Forelimb muscle (tissue), 1 donor: Measurements from ENCODE around the gene MMP20. TPM values are rescaled to one million over a fixed set of nuclear protein-coding genes. Genes with fewer than 3 reads are reported as not detected.
"Not testable (repeated sequence)": the region's sequence is repeated elsewhere in the genome, so short reads cannot be mapped to it uniquely, and the experiment has no call there.

ENCODE experiments used
- DNase-seq: peaks from one replicate; pipeline ENCODE4 v3.0.0-alpha.2; 2013; ENCODE audit warnings: low read depth
- polyA plus RNA-seq: library from polyadenylated mRNA; unstranded; fragments of 120-200 nt; gene quantifications from one replicate; pipeline ENCODE4 v1.2.1, GENCODE V29; 2013; ENCODE audit not compliant: insufficient read length

MMP20 gene
- polyA plus RNA-seq, result not detected

- no peak for DNase-seq
Measured at GRCh38 chr11:102625177-102625576, at the start of gene MMP20. Gene MMP20 (minus strand): TSS chr11:102625332. CDS start chr11:102625319, 13 bp downstream.

- DNase-seq, result no peak
Measured at GRCh38 chr11:102669664-102670063, 44.5 kb upstream of the MMP20 start.

- DNase-seq, result no peak
Measured at GRCh38 chr11:102666331-102666957, 41.3 kb upstream of the MMP20 start.

- DNase-seq, result no peak
Measured at GRCh38 chr11:102664001-102664752, 39.0 kb upstream of the MMP20 start.

GRCh38 chr11:102662607-102663006 is 37.5 kb upstream of the MMP20 start:
- DNase-seq, result no peak

GRCh38 chr11:102661040-102661439 is 35.9 kb upstream of the MMP20 start:
- no peak for DNase-seq

GRCh38 chr11:102656528-102656927 is 31.4 kb upstream of the MMP20 start:
- DNase-seq, result no peak

GRCh38 chr11:102655547-102655946 is 30.4 kb upstream of the MMP20 start:
- no peak for DNase-seq

GRCh38 chr11:102654761-102655160 is 29.6 kb upstream of the MMP20 start:
- no peak for DNase-seq

GRCh38 chr11:102653744-102654291 is 28.7 kb upstream of the MMP20 start:
- DNase-seq, result no peak

- no peak for DNase-seq
Measured at GRCh38 chr11:102647430-102647829, 22.3 kb upstream of the MMP20 start.

- DNase-seq, result no peak
Measured at GRCh38 chr11:102643941-102644340, 18.8 kb upstream of the MMP20 start.

- no peak for DNase-seq
Measured at GRCh38 chr11:102640946-102641345, 15.8 kb upstream of the MMP20 start.

GRCh38 chr11:102639656-102640055 is 14.5 kb upstream of the MMP20 start:
- no peak for DNase-seq

- no peak for DNase-seq
Measured at GRCh38 chr11:102637731-102638130, 12.6 kb upstream of the MMP20 start.

GRCh38 chr11:102633385-102634026 is 8.4 kb upstream of the MMP20 start:
- DNase-seq, result no peak

- DNase-seq, result no peak
Measured at GRCh38 chr11:102632026-102632425, 6.9 kb upstream of the MMP20 start.

- no peak for DNase-seq
Measured at GRCh38 chr11:102630598-102631448, 5.7 kb upstream of the MMP20 start.

GRCh38 chr11:102629908-102630307 is 4.8 kb upstream of the MMP20 start:
- DNase-seq, result not testable (repeated sequence)

- no peak for DNase-seq
Measured at GRCh38 chr11:102626676-102627075, 1.5 kb upstream of the MMP20 start.

GRCh38 chr11:102623998-102624397 is 1.1 kb downstream of the MMP20 start:
- DNase-seq, result no peak

- DNase-seq, result no peak
Measured at GRCh38 chr11:102623128-102623527, 2.0 kb downstream of the MMP20 start.
